Activated T-cell treated with anti-CD3 and anti-CD28 coated beads for 4 hours (primary cell): ENCODE data around the gene HAPLN3.

Source experiments
- DNase-seq: peaks from one replicate; pipeline ENCODE4 v3.0.0-alpha.2; 2020

The HAPLN3 gene

DNA sequence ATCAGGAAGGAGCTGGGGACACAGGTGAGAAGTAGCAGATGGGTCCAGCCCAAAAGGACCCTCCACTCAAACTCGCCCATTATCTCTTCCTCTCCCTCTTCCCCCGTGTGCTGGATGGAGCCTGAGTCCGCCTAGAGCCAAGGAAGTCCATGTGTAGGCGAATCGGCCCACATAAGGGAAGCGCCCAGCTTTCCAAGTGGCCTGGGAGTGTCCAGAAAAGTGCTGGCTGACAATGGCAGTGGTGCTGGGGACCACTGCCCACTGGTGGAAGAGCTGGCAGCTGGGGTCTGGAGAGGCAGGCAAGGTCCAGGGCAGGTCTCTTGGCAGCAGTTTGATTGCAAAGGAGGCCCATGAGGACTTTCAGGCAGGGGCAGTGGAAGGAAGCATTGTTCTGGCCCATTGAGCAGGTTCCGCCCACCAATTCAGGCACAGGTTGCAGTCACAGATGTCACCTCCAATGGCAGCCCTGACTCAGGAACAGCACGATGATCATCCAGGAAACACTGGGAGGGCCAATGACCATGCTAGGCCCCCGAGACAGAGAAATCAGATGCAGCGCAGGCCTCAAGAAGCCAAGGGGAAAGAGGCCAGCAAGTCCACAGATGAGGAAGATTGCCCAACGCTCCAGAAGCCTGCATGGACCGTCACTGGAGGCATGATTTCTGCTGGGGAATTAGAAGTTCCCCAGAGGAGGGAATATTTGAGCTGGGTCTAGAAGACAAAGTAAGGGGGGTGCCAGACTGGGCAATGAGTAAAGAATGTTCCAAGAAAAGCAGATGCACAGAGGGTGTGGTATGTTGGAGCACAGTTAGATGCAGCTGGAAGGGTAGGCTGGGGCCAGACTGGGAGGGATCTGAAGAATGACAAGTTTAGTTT is 14.8 kb upstream of the HAPLN3 start:
- DNase-seq, result no peak

DNA sequence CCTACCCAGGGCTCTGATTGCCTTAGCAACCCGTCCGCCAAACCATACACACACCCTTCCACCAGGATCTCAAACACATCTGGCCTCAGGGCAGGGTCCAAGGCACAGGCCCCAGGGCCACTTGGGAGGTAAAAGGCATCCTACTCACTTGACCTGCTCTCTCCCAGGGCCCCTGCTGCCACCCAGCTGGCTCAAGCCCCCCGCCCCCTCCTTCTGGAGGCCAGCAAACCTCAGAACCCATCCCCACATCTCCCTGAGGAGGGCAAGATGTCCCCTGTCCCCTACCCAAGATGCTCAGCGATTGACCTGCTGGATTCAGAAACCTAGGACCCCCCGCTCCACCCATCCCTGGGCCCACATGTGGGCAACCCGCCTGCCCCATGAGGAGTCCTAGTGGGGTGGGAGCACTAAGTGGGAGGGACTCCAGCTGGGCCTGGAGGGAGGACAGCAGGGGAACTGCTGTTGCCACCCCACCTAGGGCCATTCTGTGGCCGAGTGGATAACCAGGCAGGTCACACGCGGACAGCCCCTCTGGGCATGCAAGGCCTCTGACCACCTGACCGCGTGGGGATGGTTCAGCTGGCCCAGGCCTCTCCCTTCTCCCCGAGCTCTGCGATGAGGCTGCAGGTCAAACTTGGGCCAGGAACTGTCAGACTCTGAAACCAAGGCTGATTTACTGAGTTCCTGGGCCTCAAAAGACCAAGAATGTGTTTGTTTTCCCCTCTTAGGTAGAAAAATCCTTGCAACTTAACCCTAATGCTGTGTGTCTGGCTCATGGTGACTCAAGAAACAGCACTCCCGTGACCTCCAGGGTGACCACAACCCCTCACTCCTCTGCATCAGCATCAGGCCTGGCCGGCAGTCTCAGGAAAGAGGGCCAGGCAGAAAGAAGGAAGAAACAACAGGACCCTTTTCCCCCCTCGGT is 13.6 kb upstream of the HAPLN3 start:
- DNase-seq, result no peak

DNA sequence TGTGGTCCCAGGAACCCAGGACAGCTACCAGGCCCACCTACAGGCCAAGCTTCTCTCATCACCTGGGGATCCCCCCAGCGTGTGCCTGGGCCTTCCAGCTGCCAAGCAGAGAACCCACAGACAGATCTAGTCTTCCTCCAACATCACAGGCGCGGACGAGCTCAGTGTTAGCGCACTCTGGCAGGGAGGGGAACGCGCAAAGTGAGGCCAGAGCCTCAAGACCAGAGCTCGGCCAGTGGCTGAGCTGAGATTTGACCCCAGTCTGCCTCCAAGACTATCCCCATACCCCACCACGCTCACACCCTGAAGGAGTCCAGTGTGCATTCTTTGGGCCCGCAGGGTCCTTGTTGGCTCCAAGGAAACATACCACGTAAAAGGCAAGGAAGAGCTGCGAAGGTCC is 12.8 kb upstream of the HAPLN3 start:
- DNase-seq, result no peak

DNA sequence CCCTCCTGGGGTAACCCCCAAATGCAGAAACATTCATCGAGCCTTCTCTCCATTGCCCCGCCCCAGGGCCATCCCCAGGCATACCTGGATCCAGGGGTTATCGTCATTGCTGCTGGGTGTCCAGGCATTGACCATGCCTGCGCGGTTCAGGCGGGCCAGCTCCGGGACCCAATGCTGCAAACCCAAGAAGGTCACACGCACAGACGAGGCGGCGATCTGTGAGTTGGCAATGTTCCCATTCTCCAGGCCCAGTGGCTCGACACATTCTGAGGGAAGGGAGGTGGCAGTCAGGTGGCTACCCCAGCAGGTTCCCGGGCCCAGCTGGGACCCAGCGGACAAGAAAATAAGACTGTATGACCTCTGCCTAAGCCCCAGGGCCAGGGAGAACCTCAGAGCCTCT is 11.8 kb upstream of the HAPLN3 start:
- no peak for DNase-seq

DNA sequence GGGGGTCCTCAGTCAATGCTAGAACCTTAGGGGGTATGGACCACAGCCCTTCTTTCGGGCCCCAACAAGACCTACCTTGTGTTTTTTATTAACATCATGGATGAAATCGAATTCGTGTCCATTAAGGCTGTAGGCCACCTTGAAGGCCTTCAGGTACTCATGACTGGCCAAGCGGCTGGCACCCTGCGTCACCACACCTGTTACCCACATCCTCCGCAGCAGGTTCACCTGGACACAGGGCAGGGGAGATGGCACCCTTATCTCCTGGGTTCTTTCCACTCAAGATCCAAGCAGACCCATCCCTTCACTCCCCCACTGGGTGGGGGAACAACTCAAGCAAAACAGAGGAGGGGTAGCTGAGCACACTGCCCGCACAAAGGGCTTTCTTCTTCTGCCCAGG is 11.2 kb upstream of the HAPLN3 start:
- no peak for DNase-seq

DNA sequence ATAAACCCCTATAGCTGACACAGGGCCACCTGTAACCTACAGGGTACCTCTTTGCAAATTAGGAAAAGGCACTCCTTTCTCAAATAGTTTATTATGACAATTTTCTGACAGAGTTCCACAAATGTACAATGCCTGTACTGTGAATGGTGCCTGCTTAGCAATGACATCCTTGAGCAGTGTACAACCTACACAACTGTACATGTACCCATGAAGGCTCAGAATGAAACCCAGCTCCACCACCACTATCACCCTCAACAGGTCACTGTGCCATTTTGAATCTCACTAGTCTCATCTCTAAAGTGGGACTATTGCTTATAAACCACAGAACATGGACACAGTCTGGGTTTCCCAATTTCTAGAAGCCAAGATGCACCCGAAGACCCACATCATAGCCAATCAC is 10.8 kb upstream of the HAPLN3 start:
- DNase-seq, result no peak

DNA sequence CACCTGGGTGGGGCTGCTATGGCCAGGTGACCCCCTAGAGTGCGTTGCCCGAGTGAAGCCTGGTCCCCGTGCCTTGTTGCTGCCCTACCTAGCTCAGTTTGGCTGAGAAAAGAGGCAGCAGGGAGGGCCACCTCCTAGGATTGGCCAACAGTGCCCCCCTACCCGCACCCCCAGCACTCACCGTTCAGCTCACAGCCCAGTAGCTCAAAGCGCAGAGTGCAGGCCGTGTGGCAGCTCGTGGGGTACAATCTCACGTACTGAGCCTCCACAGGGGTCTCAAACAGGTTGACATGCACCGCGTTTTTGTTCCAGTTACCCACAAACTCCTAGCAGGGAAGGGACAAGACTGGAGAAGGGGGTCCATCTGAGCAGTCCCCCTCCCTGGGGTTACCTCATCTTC is 10.2 kb upstream of the HAPLN3 start:
- DNase-seq, result no peak

DNA sequence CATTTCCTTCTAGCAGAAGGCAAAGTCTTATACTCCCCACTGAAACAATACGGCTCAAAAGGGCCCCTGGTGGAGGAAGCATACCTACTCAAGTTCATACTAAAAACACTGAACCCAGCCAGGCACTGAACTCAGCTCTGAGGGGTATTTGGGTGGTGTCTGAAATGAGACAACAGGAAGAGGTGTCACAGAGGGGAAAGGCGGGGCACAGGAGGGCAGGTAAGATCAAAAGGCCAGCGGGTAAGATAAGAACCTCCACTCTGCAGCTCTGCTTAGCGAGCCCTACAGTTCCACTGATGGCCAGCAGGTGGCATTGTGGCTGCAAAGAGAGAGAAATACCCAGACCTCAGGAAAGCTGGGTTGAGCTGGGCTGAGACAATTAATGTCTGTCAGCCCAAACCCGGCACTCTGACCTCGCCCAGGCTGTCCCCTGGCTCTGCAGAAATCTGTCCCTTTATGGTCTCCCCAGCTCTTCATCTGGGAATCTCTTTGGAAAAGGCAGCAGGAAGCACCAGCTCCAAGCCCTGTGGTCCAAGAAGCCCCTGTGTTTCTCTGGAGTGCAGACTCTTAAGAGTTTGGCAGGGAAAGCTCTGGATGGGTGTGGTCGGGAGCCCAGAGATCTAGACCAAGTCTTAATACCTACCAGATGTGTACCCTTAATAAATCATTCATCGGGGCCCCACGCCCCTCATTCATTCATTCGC is 9.4 kb upstream of the HAPLN3 start:
- peak; percentile 89 for DNase-seq

DNA sequence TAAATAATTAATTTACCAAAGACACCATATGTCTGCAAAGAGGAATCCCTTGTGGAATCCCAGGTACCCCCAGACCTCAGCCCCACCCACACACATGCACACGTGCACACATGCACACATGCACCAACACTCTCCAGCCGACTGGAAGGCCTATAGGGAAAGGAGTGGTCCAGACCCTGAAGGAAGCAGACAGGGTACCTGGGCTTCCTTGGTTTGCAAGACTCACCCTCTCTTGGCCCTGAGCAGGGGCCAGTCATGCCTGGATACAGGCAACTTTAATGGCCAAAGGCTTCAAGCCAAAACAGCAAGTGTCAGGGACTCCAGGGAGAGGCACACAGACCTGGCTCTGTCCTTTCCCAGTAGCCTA is 8.9 kb upstream of the HAPLN3 start:
- DNase-seq, result no peak

DNA sequence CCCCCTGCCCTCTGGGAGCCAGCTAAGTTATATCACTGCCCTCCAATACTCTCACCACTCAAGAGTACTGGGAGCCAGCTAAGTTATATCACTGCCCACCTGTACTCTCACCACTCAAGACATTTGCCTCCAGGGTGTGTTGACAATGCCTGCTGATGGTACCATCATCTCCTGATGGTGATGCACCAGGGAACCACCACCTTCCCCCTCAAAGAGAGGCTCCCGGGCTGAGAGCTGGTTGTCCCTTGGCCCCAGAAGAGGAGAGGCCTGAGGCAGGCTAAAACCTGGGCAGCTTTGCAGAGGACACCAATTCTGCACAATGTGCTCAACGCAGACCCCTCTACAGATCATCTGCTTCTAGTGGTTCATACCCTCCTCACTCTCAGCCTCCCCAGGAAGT is 7.5 kb upstream of the HAPLN3 start:
- no peak for DNase-seq

DNA sequence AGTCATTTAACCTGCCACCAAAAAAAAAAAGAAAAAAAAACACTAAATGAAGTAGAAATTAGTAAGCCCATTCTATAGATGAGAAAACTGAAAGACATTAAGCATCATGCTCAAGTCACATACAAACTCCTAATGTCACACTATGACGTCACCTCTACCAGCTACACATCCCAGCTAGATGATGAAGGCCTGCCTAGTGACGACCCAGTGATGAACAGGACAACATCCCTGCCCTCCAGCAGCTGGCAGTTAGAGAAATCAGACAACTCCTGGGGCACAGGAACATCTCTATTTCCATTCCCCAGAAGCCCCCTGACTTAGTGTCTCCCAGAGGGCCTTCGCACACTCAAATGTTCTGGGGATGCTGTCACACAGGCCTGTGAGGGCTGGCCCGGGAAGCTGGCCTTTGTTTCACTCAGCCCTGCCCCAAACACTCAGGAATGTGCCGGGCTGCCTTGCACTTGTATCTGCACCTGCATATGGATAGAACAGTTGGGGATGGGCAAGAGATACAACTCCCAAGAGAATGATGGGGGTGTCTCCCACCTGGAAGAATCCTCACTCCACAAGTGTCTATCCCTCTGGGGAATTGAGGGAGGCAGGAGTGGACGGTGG is 7.0 kb upstream of the HAPLN3 start:
- no peak for DNase-seq

DNA sequence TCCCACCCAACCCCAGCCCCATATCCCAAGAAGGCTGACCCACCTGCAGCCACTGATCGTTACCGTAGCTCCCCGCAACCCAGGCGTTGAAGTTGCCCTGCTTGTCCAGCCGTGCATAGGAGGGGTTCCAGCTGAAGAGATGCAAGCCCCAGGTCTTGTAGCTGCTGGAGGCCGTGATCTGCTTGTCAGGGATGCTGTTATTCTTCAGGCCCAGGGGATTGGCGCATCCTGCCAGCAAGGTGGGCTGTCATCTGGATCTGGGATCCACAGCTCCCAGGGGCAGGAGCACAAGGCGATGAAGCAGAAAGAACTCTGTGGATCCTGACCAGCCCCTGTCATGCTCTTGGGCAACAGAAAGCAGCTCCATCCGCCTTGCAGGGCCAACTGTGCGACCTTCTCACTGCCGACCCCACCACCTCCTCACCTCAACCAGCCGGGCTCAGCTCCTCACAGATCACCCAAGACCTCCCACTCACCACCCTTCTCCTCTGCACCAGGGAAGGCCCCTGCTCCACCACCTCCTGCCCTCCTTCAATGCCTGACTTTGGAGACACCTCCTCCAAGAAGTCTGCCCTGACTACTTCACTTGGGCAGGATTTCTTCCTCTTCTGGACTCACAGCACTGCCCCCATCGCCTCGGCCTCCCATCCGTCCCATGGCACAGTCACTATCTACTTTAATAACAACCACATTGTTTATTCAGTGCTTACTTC is 6.3 kb upstream of the HAPLN3 start:
- no peak for DNase-seq

DNA sequence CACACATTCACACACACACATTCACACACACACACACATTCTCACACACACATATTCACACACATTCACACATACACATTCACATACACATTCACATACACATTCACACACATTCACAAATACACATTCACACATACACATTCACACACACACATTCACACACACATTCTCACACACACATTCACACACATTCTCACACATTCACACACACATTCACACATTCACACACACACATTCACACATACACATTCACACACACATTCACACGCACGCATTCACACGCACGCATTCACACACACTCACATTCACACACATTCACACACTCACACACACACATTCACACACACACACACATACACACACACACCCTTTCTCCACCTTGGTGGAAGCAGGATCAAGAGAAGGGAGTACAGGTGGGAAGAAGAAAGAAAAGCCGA is 5.7 kb upstream of the HAPLN3 start:
- DNase-seq, result no peak

DNA sequence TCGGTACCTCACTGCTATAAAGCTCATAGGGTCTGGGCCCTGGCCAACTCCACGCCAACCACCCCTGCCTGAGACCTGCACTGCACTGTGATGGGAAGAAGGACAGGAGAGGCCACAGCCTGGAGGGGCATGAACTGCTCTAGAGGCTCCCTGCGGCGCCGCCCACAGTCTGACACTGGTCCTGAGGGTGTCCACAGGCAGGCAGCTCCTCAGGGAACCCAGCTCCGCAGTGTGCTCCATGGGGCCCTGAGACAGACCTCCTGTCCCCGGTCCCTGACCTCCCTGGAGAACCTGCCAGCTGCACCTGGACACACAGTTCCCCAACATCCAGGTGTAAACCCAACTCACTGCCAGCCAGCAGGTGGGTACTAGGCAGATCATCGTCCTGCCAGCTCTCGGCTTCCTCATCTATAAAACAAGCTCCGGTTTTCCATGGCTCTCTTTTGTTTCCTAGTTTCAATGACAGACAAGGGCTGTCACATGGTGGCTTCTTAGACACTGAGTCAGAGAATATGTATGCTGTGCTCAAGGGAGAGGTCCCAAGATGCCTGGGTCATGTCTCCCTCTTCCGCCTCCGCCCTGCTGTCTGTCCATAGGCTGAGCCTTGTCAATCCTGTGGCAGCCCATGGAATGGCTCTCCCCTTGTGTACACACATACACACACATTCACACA is 5.1 kb upstream of the HAPLN3 start:
- DNase-seq, result no peak

DNA sequence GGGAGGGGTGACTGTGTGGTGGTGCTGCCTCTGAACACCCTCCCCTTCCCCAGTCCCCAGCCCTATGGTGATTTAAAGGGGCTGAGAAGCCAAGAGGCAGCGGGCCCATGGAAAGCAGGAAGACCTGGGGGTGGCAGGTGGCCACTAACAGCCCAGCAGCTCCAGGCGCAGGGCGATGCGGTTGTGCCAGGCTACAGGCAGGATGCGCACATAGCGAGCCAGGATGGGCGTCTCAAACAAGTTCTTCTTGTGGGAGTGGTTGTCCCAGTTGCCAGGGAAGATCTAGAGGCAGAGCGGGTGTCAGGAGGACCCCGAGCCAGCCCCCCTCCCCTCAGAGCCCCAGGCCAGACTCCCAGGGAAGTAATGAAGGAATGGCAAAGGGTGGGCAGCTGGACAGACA is 3.9 kb upstream of the HAPLN3 start:
- no peak for DNase-seq

DNA sequence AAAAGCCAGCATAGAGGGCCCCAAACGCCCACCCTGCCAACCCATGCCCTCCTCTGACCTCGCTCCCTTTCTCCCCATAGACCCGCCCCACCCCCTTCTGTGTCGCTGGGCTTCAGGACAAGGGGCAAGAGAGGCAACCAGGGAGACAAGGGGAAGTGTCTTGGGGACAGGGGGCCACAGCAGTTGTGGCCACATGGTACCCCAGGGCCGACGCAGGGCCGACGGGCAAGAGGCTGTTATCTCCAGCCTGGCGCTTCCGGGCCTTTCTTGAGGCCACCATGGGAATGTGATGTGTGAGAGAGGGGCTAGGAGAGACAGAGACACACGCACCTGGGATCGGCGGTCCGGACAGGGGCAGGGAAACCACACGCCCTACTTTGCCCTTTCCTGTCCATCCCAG is 3.4 kb upstream of the HAPLN3 start:
- DNase-seq, result no peak

DNA sequence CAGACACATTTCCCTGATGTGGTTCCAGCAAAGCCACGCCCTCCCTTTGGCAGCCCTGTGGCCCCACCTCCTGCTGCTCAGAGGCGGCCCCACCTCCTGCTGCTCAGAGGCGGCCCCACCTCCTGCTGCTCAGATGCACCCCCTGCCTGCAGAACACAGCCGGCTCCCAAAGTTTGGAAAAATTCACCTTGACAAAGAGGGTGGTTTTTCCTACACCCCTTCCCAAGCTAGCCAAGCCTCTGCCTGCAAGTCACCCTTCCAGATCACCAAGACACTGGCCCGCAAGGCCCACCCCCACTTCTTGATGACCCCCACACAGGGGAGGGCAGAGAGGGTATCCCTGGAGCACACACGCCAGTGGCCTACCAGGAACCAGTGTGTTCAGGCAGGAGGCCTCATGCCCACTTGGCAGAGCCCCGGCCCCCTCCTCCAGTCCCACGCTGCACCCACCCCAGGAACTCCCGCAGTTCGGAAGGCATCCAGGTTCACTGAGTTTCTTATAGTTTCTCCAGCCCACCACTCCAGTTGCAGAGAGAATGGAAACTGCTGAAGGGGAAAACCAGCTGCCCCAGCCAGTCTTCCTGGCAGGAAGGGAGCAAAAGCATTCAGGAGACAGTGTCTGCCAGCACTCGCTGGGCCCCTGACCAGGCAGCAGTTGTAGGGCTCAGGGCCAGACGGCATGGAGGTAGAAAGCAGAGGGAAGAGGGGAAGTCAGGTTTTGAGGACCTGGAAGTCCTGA is 2.3 kb upstream of the HAPLN3 start:
- DNase-seq, result peak; percentile 77

DNA sequence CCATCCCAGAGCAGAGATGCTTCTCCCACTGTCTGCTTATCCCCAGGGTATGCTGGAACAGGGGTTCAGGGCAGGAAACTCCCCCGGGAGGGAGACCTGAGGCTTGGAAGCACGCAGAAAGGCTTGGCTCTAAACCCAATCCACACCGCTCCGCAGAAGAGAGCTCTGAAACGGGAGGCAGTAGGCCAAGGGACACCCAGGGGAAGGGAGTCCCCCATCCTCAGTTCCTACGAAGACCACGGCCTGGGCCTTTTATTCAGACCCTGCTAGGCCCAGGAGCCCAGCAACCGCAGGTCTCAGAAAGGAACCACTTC is 1.8 kb upstream of the HAPLN3 start:
- DNase-seq, result no peak

DNA sequence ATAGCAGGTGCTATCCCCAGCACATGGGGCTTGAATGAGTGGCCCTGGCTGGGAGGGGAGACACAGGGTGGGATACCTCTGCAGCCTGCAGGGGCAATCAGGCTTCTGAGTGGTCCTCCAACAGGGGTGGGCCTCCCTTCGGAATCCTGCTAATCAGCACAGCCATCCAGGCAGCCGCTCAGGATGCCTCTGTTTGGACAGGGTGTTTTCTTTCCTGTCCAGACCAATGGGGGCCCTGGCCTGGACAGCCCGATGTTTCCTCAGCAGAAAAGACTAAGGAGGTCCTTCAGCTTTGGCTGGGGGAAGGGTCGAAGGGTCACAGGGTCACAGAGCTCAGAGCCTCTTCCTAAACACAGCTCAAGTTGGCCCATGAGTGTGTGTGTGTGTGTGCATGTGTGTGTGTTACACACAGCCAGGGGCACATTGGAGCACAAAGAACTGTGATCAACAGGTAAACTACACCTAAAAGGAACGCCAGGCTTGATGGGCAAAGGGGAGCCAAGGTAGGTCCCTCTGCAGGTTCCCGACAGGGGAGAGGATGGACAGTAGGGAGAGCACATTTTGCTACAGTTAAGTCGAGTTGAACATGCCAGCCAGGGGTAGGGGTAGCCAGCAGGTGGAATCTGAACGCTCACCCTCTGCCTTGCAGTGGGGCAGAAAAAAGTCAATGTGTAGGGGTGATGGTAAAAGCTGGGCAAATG is 1.1 kb upstream of the HAPLN3 start:
- no peak for DNase-seq

DNA sequence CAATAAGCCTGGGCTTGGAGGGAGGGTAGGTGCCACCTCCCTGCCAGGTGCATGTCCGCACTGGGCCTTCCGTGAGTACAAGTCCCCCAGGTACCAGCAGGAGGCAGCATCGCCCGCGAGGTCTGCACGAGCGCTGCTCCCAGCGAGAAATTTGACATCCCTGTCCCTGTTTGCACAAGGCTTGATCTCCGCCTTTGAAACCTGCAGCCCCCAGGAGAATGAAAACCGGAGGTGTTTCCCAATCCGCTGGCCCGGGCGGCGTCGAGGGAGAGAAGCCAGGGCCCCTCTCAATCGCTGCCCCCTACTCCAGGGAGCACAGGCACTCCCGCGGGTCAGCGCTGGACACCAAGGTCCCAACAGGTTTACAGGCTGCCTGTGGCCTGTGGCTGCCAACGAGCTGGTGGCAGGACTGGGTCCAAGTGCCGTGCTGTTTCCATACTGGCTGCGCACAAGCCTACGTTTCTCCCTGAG is 961 bp downstream of the HAPLN3 start:
- peak; percentile 86 for DNase-seq
